DND-41 (cell line): ENCODE results near the gene FLNC.
A peak's percentile ranks its signal among the peaks of the same experiment; 100 is the strongest.

ENCODE experiments used
- ATAC-seq: fragments of 200-7000 bp; cut with Tn5 transposase; 3 replicates; pipeline ENCODE4 v1.9.1; 2021; ENCODE audit warnings: low read depth; ENCODE audit not compliant: insufficient read depth
- DNase-seq: peaks from one replicate; pipeline ENCODE4 v3.0.0-alpha.2; 2020
- H2AFZ ChIP-seq: 2 replicates; pipeline ENCODE4 v1.6.0; 2012; ENCODE audit warnings: low read depth, low read length
- H3K27ac ChIP-seq: 2 replicates; pipeline ENCODE4 v1.5.1; 2012; ENCODE audit warnings: low read length, inconsistent platforms
- H3K27me3 ChIP-seq: fragments of 200-600 bp; sonication (generic); 2 replicates; pipeline ENCODE4 v1.6.0; 2012; ENCODE audit warnings: low read length, mild to moderate bottlenecking, inconsistent platforms; ENCODE audit not compliant: insufficient read depth, poor library complexity
- H3K36me3 ChIP-seq: 2 replicates; pipeline ENCODE4 v1.5.1; 2012; ENCODE audit warnings: low read length, inconsistent platforms; ENCODE audit not compliant: insufficient read depth
- H3K4me1 ChIP-seq: 2 replicates; pipeline ENCODE4 v1.5.1; 2012; ENCODE audit warnings: mild to moderate bottlenecking, low read length; ENCODE audit not compliant: insufficient read depth
- H3K4me2 ChIP-seq: 2 replicates; pipeline ENCODE4 v1.6.0; 2012; ENCODE audit warnings: mild to moderate bottlenecking, moderate library complexity, low read length, inconsistent platforms; ENCODE audit not compliant: insufficient read depth
- H3K4me3 ChIP-seq, 2 experiments: fragments of 200-600 bp in 1 of 2; shearing (Covaris generic) in 1 of 2; 2 replicates each; pipeline ENCODE4 v1.5.1; 2012 to 2016; ENCODE audit warnings: inconsistent platforms in 2 of 2, low read length in 2 of 2, mild to moderate bottlenecking in 2 of 2, low read depth in 1 of 2, moderate library complexity in 1 of 2
- H3K79me2 ChIP-seq: 2 replicates; pipeline ENCODE4 v1.6.0; 2012; ENCODE audit warnings: low read length, inconsistent platforms; ENCODE audit not compliant: insufficient read depth
- H3K9ac ChIP-seq: 2 replicates; pipeline ENCODE4 v1.6.0; 2012; ENCODE audit warnings: low read depth, mild to moderate bottlenecking, inconsistent platforms, low read length, moderate library complexity
- H3K9me3 ChIP-seq: 2 replicates; pipeline ENCODE4 v1.5.1; 2012; ENCODE audit warnings: low read length, moderate library complexity, mild to moderate bottlenecking, inconsistent platforms; ENCODE audit not compliant: insufficient read depth, severe bottlenecking
- H4K20me1 ChIP-seq: 2 replicates; pipeline ENCODE4 v1.6.0; 2012; ENCODE audit warnings: low read length; ENCODE audit not compliant: insufficient read depth
- EZH2 ChIP-seq: IDR thresholded peaks from 3 replicates; pipeline ENCODE4 v1.6.1; 2012; ENCODE audit warnings: borderline replicate concordance, low read depth, mild to moderate bottlenecking, moderate library complexity, low read length, inconsistent platforms; ENCODE audit not compliant: severe bottlenecking
- TF ChIP-seq, protein P1 (sequence below): IDR thresholded peaks from 2 replicates; pipeline ENCODE4 v1.5.1; 2012; ENCODE audit warnings: borderline replicate concordance, low read length, moderate library complexity, mild to moderate bottlenecking; ENCODE audit not compliant: poor library complexity, severe bottlenecking; ENCODE audit errors: extremely low read depth

Gene FLNC

DNA sequence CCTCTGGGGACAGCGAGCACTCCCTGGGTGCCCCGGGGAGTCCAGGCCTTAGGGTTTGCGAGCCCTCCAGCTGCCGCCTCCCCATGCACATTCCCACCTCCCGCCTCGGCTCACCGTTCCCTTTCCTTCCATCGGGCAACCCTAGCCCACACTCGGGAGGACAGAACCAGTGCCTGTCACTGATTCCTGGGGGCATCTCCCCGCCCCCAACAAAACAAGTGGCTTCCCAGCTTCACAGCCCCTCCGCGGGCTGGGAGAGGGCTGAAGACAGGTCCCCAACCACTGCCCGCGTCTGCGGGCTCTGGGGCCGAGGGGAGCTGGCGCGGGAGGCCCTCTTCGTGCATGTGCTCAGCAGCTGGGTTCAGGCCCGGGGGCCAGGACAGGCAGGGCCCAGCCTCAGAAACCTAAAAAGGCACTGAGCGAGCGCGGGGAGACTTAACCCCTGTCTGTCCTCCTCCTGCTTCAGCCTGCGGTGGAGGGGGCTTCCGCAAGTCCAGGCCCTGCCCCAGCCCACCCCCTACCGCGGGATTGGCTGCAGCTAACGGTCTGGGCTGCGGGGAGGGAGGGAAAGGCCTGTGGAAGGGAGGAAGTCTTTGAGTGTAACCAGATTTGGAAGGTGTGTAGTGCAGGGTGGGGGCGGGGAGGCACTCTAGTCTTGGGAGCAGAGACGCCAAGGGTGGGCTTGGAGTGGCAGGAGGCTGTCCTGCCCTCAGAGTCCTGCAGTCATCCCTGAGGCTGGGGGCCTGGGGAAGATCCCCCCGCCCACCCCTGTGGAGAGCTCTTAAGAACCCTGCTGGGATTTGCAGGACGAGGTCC lies 1.2 kb downstream of the FLNC start:
- H2AFZ ChIP-seq: no peak overlapping the region
- ATAC-seq: no peak
- TF ChIP-seq EZH2: no peak
- TF ChIP-seq, protein P1, sequence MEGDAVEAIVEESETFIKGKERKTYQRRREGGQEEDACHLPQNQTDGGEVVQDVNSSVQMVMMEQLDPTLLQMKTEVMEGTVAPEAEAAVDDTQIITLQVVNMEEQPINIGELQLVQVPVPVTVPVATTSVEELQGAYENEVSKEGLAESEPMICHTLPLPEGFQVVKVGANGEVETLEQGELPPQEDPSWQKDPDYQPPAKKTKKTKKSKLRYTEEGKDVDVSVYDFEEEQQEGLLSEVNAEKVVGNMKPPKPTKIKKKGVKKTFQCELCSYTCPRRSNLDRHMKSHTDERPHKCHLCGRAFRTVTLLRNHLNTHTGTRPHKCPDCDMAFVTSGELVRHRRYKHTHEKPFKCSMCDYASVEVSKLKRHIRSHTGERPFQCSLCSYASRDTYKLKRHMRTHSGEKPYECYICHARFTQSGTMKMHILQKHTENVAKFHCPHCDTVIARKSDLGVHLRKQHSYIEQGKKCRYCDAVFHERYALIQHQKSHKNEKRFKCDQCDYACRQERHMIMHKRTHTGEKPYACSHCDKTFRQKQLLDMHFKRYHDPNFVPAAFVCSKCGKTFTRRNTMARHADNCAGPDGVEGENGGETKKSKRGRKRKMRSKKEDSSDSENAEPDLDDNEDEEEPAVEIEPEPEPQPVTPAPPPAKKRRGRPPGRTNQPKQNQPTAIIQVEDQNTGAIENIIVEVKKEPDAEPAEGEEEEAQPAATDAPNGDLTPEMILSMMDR: no peak
- H3K36me3 ChIP-seq: no peaks in the 10 kb centered on the region
- H3K27ac ChIP-seq: no peak overlapping the region
- DNase-seq: no peak
- H4K20me1 ChIP-seq: no peaks in the 10 kb centered on the region
- H3K4me2 ChIP-seq: no peak overlapping the region
- H3K9ac ChIP-seq: no peak overlapping the region
- H3K4me1 ChIP-seq: no peaks in the 10 kb centered on the region
- no peaks in the 10 kb centered on the region for H3K27me3 ChIP-seq
- H3K9me3 ChIP-seq: no peaks in the 10 kb centered on the region
- H3K4me3 ChIP-seq: no peak overlapping the region
- no peaks in the 10 kb centered on the region for H3K79me2 ChIP-seq

DNA sequence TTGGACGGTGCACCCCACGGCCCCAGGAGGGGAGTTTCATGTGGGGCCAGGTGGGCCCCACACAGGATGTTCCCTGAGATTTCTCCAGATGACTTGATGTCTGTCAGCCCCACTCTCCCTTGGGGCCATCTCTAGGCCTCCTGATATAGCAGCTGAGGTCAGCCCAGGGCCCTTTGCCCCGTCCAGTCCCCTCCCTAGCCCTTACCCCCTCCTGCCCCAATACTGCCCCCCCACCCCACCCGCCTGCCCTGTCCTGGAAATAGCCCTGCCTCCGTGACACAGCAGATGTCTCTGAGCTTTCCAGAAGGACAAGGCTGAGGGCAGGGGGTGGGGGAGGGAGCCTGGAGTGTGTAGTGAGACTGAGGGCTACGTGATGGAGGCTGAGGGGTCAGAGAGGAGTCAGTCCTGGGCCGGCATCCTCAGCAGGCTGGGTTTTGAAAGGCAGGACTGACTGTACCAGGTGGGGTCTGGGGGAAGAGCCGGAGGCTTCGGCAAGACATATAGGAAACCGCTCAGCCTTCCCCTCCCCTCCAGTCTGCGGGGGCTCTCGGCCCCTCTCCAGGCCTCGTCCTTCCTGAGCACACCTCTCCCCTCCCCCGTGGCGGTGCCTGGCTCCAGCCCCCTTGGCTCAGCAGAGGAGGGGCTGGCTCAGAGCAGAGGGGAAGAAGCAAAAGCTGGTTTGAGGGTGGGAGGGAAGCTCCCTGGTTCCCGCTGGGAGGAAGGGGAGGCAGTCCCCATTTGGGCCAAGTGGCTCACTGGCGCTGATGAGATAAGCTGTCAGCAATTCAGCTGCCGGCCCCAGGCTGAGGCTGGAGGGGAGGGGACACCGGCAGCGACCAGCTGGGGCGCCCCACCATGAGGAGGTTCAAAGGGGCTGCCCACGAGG lies 2.0 kb downstream of the FLNC start:
- Histone ChIP-seq H3K9me3 (no peaks in the 10 kb centered on the region), H3K79me2 (no peaks in the 10 kb centered on the region), H3K27me3 (no peaks in the 10 kb centered on the region), H3K36me3 (no peaks in the 10 kb centered on the region), H3K4me1 (no peaks in the 10 kb centered on the region), H3K4me2 (no peak overlapping the region), H3K4me3 (no peak overlapping the region), H4K20me1 (no peaks in the 10 kb centered on the region), H2AFZ (no peak overlapping the region), H3K27ac (no peak overlapping the region), H3K9ac (no peak overlapping the region)
- no peak for DNase-seq
- TF ChIP-seq, protein P1: no peak
- TF ChIP-seq EZH2: no peak
- ATAC-seq: peak; percentile 29; the same call in 1 of the 3 replicates

DNA sequence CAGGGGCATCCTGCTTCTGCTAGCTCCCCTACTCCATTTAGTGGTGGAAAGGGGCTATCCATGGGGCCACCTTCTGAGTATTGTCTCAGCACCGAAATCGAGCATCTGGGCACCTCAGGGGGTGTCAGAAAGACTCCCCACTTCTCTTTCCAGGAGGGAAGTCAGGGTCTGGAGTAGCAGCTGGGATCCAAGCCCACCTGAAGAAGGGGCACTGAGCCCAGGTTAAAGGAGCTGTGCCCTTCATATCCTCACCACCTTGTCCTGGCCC lies 2.6 kb downstream of the FLNC start:
- Histone ChIP-seq H3K36me3 (no peaks in the 10 kb centered on the region), H3K4me1 (no peaks in the 10 kb centered on the region), H2AFZ (no peak overlapping the region), H3K4me2 (no peak overlapping the region), H3K4me3 (no peak overlapping the region), H4K20me1 (no peaks in the 10 kb centered on the region), H3K27ac (no peak overlapping the region), H3K9me3 (no peaks in the 10 kb centered on the region), H3K27me3 (no peaks in the 10 kb centered on the region), H3K9ac (no peak overlapping the region), H3K79me2 (no peaks in the 10 kb centered on the region)
- no peak for TF ChIP-seq EZH2
- TF ChIP-seq, protein P1: no peak
- no peak for ATAC-seq
- no peak for DNase-seq
